IMR-90 (cell line): ENCODE data around the gene CEP128. TPM values are rescaled to one million over a fixed set of nuclear protein-coding genes. Genes with fewer than 3 reads are reported as not detected.

Source experiments
- ATAC-seq: fragments of 200-7000 bp; cut with Tn5 transposase; 2 replicates; pipeline ENCODE4 v1.9.1; 2020; ENCODE audit warnings: low read depth, mild to moderate bottlenecking, moderate library complexity
- BruUV-seq: library from RNA; stranded (reverse); fragments of 400-500 nt; replicated peaks from 2 replicates; lab custom pipeline; 2021; lab: Mats Ljungman, UMichigan
- CTCF ChIA-PET: fragments of 300-600 bp; formaldehyde crosslinking; extraction: SDS; loops from one replicate; lab custom pipeline; 2021; ENCODE audit warnings: antibody characterized with exemption; lab: Yijun Ruan, JAX
- POLR2A ChIA-PET: fragments of 300-600 bp; sonication (Branson Sonifier 250); formaldehyde crosslinking; loops from one replicate; lab custom pipeline; 2022; ENCODE audit warnings: antibody characterized with exemption; ENCODE audit not compliant: unreplicated experiment; lab: Charles Lee
- DNase-seq: peaks from one replicate; pipeline ENCODE4 v3.0.0; 2013
- H2AFZ ChIP-seq: replicated peaks from 2 replicates; pipeline ENCODE3; 2013; ENCODE audit warnings: low read length, mild to moderate bottlenecking; ENCODE audit not compliant: poor library complexity
- H2AK5ac ChIP-seq: 2 replicates; pipeline ENCODE4 v1.6.1; 2013; ENCODE audit warnings: low read depth, low read length, inconsistent platforms
- H2AK9ac ChIP-seq: replicated peaks from 2 replicates; pipeline ENCODE3; 2013; ENCODE audit warnings: mild to moderate bottlenecking, low read depth, low read length, moderate library complexity; ENCODE audit not compliant: poor library complexity
- H2BK120ac ChIP-seq: 2 replicates; pipeline ENCODE4 v1.6.1; 2013; ENCODE audit warnings: low read depth, low read length, inconsistent platforms
- H2BK15ac ChIP-seq: 3 replicates; pipeline ENCODE4 v1.6.1; 2013; ENCODE audit warnings: low read depth, low read length, inconsistent platforms
- H2BK20ac ChIP-seq: 2 replicates; pipeline ENCODE4 v1.6.1; 2013; ENCODE audit warnings: low read depth, mild to moderate bottlenecking, inconsistent platforms, low read length, moderate library complexity
- H2BK5ac ChIP-seq: 2 replicates; pipeline ENCODE4 v1.6.1; 2013; ENCODE audit warnings: mild to moderate bottlenecking, low read depth, low read length, inconsistent platforms; ENCODE audit not compliant: poor library complexity, severe bottlenecking
- H3K14ac ChIP-seq: replicated peaks from 2 replicates; pipeline ENCODE4 v1.6.1; 2013; ENCODE audit warnings: low read depth, low read length, inconsistent platforms
- H3K18ac ChIP-seq: 2 replicates; pipeline ENCODE4 v1.6.1; 2013; ENCODE audit warnings: low read depth, low read length, control low read depth
- H3K23ac ChIP-seq: 2 replicates; pipeline ENCODE4 v1.6.1; 2013; ENCODE audit warnings: low read depth, low read length, inconsistent platforms
- H3K27ac ChIP-seq: 2 replicates; pipeline ENCODE4 v1.5.1; 2013; ENCODE audit warnings: mild to moderate bottlenecking, control low read depth, low read length; ENCODE audit not compliant: insufficient read depth
- H3K27me3 ChIP-seq: 2 replicates; pipeline ENCODE4 v1.6.1; 2013; ENCODE audit warnings: low read length; ENCODE audit not compliant: control insufficient read depth, insufficient read depth
- H3K36me3 ChIP-seq: 2 replicates; pipeline ENCODE4 v1.6.1; 2013; ENCODE audit warnings: low read length, mixed read lengths; ENCODE audit not compliant: control insufficient read depth, insufficient read depth
- H3K4ac ChIP-seq: 2 replicates; pipeline ENCODE4 v1.6.1; 2013; ENCODE audit warnings: low read depth, low read length, inconsistent platforms
- H3K4me1 ChIP-seq: 2 replicates; pipeline ENCODE4 v1.6.1; 2013; ENCODE audit warnings: low read length, mixed read lengths; ENCODE audit not compliant: control insufficient read depth, insufficient read depth
- H3K4me2 ChIP-seq: 2 replicates; pipeline ENCODE4 v1.6.1; 2013; ENCODE audit warnings: low read depth, mild to moderate bottlenecking, control low read depth, low read length, moderate library complexity
- H3K4me3 ChIP-seq: 2 replicates; pipeline ENCODE4 v1.5.1; 2013; ENCODE audit warnings: low read depth, mild to moderate bottlenecking, control low read depth, low read length, moderate library complexity; ENCODE audit not compliant: insufficient read depth
- H3K56ac ChIP-seq: 2 replicates; pipeline ENCODE4 v1.6.1; 2013; ENCODE audit warnings: low read length, inconsistent platforms; ENCODE audit not compliant: insufficient read depth; ENCODE audit errors: extremely low read depth
- H3K79me1 ChIP-seq, 2 experiments: 2 replicates each; pipeline ENCODE4 v1.6.1; 2013; ENCODE audit warnings: low read length in 2 of 2, inconsistent platforms in 1 of 2, low read depth in 1 of 2
- H3K9ac ChIP-seq: 2 replicates; pipeline ENCODE4 v1.6.1; 2013; ENCODE audit warnings: low read depth, low read length, control low read depth
- H3K9me1 ChIP-seq: 2 replicates; pipeline ENCODE4 v1.6.1; 2013; ENCODE audit warnings: low read length, inconsistent platforms; ENCODE audit not compliant: insufficient read depth
- H3K9me3 ChIP-seq: 2 replicates; pipeline ENCODE4 v1.6.1; 2013; ENCODE audit warnings: low read length; ENCODE audit not compliant: control insufficient read depth, insufficient read depth
- H4K20me1 ChIP-seq: 2 replicates; pipeline ENCODE4 v1.6.1; 2013; ENCODE audit warnings: low read length, inconsistent platforms; ENCODE audit not compliant: insufficient read depth
- H4K5ac ChIP-seq: 2 replicates; pipeline ENCODE4 v1.6.1; 2013; ENCODE audit warnings: mild to moderate bottlenecking, low read depth, low read length, control low read depth
- H4K8ac ChIP-seq, 2 experiments: 2 replicates each; pipeline ENCODE4 v1.6.1; 2013; ENCODE audit warnings: low read depth in 2 of 2, low read length in 2 of 2, control low read depth in 1 of 2, inconsistent platforms in 1 of 2
- H4K91ac ChIP-seq: 2 replicates; pipeline ENCODE4 v1.6.1; 2013; ENCODE audit warnings: low read depth, low read length, inconsistent platforms; ENCODE audit not compliant: insufficient read depth
- CEBPB ChIP-seq: IDR thresholded peaks from 2 replicates; pipeline ENCODE4 v1.6.1; 2012; ENCODE audit warnings: low read depth, low read length, improper control_type of control experiment
- FOS ChIP-seq: fragments of 150-350 bp; IDR thresholded peaks from 2 replicates; pipeline ENCODE4 v1.6.1; 2016; ENCODE audit warnings: low read depth, low read length
- MAFK ChIP-seq: IDR thresholded peaks from 2 replicates; pipeline ENCODE4 v1.6.1; 2012; ENCODE audit warnings: low read depth, low read length, improper control_type of control experiment
- MXI1 ChIP-seq: IDR thresholded peaks from 2 replicates; pipeline ENCODE4 v1.6.1; 2012; ENCODE audit warnings: low read depth, mild to moderate bottlenecking, low read length, moderate library complexity, borderline replicate concordance
- NFE2L2 ChIP-seq: fragments of 150-350 bp; IDR thresholded peaks from 2 replicates; pipeline ENCODE4 v1.6.1; 2016; ENCODE audit warnings: low read depth, mild to moderate bottlenecking, low read length
- WGBS, 2 experiments: methylation state at CpG; one replicate each; pipeline versions ENCODE4 v1.1.5 to v1.1.7; 2013; ENCODE audit warnings: missing lambda C conversion rate in 2 of 2; ENCODE audit not compliant: insufficient read length in 1 of 2; ENCODE audit errors: extremely low coverage in 2 of 2; 5-methylcytosine and 5-hydroxymethylcytosine counted together
- dilution Hi-C: fragments of 300-500 bp; cut with HindIII; formaldehyde crosslinking; loops from one replicate; pipeline ENCODE4 v1.14.3; 2018; ENCODE audit warnings: low sequenced_read_pairs; ENCODE audit not compliant: unreplicated experiment
- in situ Hi-C: fragments of 300-500 bp; cut with MboI; formaldehyde crosslinking; loops from 3 replicates; pipeline ENCODE4 v1.14.3; 2019; ENCODE audit warnings: low sequenced_read_pairs, inconsistent platforms, mixed read lengths
- intact Hi-C: fragments of 100-400 bp; cut with micrococcal nuclease; formaldehyde crosslinking; loops from 2 replicates; pipeline ENCODE4 v1.10.0; 2022
- polyA plus RNA-seq, 3 experiments: library from polyadenylated mRNA; depleted of rRNA; stranded (reverse); fragments of >200 nt; gene quantifications; 2 replicates each; pipeline ENCODE4 v1.2.3, GENCODE V29; 2012; ENCODE audit warnings: low replicate concordance in 1 of 3
- total RNA-seq: library from RNA; depleted of rRNA; stranded (reverse); fragments of >200 nt; gene quantifications from 2 replicates; pipeline ENCODE4 v1.2.3, GENCODE V29; 2012

CEP128 gene
- total and polyA plus RNA-seq, 2 of the 4 experiments (the other 2 are of a cell fraction) = 1.9 to 5.7 TPM

- peak overlapping the region; percentile 98 for H2BK5ac ChIP-seq
- H3K9ac ChIP-seq = no peak overlapping the region
- H2BK120ac ChIP-seq = peak overlapping the region; percentile 99
- peak; percentile 43; the same call in 1 of the 2 replicates for TF ChIP-seq MAFK
- TF ChIP-seq NFE2L2 = peak; percentile 86
- no peak for TF ChIP-seq MXI1
- peak; percentile 53 for TF ChIP-seq CEBPB
- peak; percentile 36; the same call in 1 of the 2 replicates for TF ChIP-seq FOS
- intact Hi-C loops = loop anchor here (5.0 kb wide), 1 partner anchor 582 kb away; no protein-coding TSS in a partner anchor
- ChIA-PET POLR2A (interaction anchor here (0.5 kb wide), 1 partner anchor 555 kb away, joined by 3 read pairs; no protein-coding TSS in a partner anchor), CTCF (no interaction called here)
- peak overlapping the region; percentile 96 for H4K91ac ChIP-seq
- H3K23ac ChIP-seq = peak overlapping the region; percentile 23; the same call in 1 of the 2 replicates
- no peaks in the 10 kb centered on the region for H3K79me1 ChIP-seq
- H2BK15ac ChIP-seq = peak overlapping the region; percentile 99; the same call in 2 of the 3 replicates
- DNase-seq (peak; percentile 85), ATAC-seq (peak; percentile 84)
- H4K5ac ChIP-seq = no peak overlapping the region; the same call in 1 of the 2 replicates
- no peaks in the 10 kb centered on the region for H3K27me3 ChIP-seq
- dilution Hi-C loops = no loop called here
- no CpG with 5 or more reads among the region's 6 CpGs for WGBS, 2 experiments
- peak overlapping the region; percentile 92; the same call in 1 of the 2 replicates for H3K27ac ChIP-seq
- BruUV-seq = no TSS peak
- peak overlapping the region; percentile 100 for H2BK20ac ChIP-seq
- H3K4me3 ChIP-seq = no peak overlapping the region
- H3K9me3 ChIP-seq = no peaks in the 10 kb centered on the region
- peak overlapping the region; percentile 98 for H3K18ac ChIP-seq
- in situ Hi-C loops = no loop called here
- H2AK5ac ChIP-seq = no peak overlapping the region
- H4K20me1 ChIP-seq = no peaks in the 10 kb centered on the region
- H2AFZ ChIP-seq = no peak overlapping the region
- H2AK9ac ChIP-seq = no peak overlapping the region
- H3K56ac ChIP-seq = no peak overlapping the region; the same call in 1 of the 2 replicates
- peaks cover 2% of the 10 kb centered on the region; the same call in 1 of the 2 replicates for H3K9me1 ChIP-seq
- peak overlapping the region; percentile 99; the same call in 1 of the 2 replicates for H3K4ac ChIP-seq
- peak overlapping the region; percentile 63; the same call in 1 of the 2 replicates for H3K4me2 ChIP-seq
- no peaks in the 10 kb centered on the region for H3K36me3 ChIP-seq
- peak overlapping the region; percentile 83 to 95; a peak in 3 of 4 replicates for H4K8ac ChIP-seq
- peak overlapping the region; percentile 48; the same call in 1 of the 2 replicates for H3K14ac ChIP-seq
- peaks cover 7% of the 10 kb centered on the region for H3K4me1 ChIP-seq
These were observed 302.7 kb downstream of the CEP128 start for GRCh38 chr14:80638620-80639515.
